ENCODE results near the gene RRAGD.

Gene RRAGD

DNA sequence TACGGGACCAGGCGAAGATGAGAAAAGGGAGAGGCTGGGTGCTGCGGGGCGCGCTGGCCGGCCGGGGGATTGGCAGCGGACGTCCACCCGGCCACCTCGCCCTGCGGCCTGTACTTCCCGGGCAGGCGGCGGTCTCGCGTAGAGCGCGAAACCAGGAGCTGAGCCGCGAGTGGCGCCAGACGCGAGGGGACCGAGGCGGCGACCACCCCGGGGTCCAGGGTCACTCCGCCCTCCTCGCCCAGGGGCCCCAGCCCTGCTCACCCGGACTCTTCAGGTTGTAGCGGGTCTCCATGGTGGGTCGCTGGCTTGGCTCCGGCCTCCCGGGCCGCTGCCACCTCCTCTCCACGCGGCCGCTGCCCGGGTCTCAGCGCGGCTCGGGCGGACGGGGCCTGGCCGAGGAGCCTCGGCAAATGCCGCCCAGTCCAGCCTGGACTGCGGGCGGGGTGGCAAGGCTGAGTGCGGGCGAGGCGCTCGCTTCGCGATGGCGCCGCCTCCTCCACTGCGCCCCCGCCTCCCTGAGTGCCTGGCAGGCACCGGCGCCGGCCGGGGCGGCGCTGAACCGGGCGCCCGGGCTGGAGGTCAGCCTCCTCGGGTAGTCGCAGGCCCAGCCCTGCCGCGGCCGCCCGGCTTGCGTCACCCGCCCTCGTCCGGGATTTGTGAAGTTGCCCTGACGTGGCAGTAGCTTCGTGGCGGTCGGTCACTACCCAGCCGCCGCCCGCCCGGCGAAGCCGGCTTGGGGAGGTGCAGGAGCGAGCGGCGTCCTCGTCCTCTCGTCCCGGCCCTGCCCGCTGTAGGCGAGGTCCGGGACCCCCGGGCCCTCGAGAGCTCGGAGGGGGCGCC lies 59.6 kb downstream of the RRAGD start, which contains the start of gene UBE2J1:
TSS of gene UBE2J1 (minus strand) at position 445 of the 840 bp plus-strand sequence. CDS start at position 292, 153 bp downstream.
- Histone ChIP-seq H3K4me1 (ENCODE audit: insufficient read depth, low read length) (peaks cover 18% of the 10 kb centered on the region), H3K9ac (ENCODE audit: low read depth, low read length) (peak within 1 kb of the TSS; percentile 76; the same call in 1 of the 2 replicates), H3K36me3 (ENCODE audit: insufficient read depth, low read depth, low read length) (no peaks in the 10 kb centered on the region), H3K27me3 (ENCODE audit: insufficient read depth, low read length) (peaks cover 15% of the 10 kb centered on the region), H3K4me3 (ENCODE audit: low read length) (peak within 1 kb of the TSS; percentile 86), H3K27ac (ENCODE audit: low read length) (no peak within 1 kb of the TSS), H3K9me3 (ENCODE audit: insufficient read depth, low read depth, low read length) (no peaks in the 10 kb centered on the region)

DNA sequence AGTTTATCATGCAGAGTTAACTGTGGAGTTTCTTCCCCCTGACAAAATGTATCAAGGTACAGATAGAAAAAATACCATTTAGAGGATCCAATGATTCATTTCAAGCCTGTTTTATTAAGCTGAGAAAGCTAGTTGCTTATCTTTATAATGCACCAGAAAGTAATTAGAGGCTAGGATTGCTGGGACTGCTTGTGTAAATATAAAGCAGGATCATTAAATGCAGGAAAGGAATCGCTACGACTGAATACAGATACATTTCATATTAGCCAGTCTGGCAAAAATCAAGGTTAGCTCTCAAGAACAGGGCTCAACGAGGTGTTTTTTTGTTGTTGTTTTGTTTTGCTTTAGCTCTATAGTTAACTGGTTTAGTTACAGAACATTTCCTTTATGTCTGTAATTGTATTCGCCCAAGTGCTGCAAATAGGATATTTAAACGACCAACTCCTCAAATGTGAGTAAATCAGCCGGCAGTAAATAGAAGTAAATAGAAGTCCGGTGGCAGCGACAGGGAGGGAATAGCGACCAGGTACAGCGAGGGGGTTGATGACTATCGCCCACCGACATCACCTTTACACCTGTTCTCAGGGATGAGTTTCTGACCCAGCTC lies 60.3 kb downstream of the RRAGD start:
- H3K27ac ChIP-seq (ENCODE audit: low read length), result no peak overlapping the region
- H3K9me3 ChIP-seq (ENCODE audit: insufficient read depth, low read depth, low read length), result no peaks in the 10 kb centered on the region
- peaks cover 15% of the 10 kb centered on the region for H3K27me3 ChIP-seq (ENCODE audit: insufficient read depth, low read length)
- H3K4me3 ChIP-seq (ENCODE audit: low read length), result peak overlapping the region; percentile 86
- H3K4me1 ChIP-seq (ENCODE audit: insufficient read depth, low read length), result peaks cover 19% of the 10 kb centered on the region
- H3K36me3 ChIP-seq (ENCODE audit: insufficient read depth, low read depth, low read length), result no peaks in the 10 kb centered on the region
- peak overlapping the region; percentile 76; the same call in 1 of the 2 replicates for H3K9ac ChIP-seq (ENCODE audit: low read depth, low read length)

DNA sequence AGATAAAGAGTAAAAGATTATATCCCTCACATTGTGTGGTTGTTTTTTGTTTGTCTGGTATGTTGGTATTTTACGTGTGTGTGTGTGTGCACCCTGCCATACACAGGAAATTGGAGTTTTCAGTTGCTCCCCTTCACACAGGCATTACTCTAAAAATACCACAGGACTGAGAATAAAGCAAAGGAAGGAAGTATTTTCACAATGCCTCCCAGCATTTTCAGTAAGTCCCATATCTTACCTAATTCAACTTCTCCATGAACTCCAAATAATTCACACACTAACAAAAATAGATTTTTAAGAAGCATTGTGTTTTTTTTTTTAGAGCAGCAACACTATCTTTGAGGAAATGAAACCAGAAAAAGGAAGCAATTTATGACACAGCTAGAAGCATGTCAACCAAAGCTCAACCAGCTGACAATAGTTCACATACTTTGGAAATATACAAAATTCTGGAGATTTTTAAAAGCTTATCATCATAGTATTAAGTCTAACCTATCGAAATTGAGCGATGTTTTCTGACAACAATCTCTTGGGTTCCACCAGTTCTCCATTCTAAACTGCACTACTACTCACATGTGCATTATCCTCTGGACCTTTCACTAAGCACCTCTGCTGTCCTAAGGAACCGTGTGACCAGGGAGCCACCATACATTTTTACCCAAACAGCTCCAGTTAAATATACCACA lies 61.6 kb downstream of the RRAGD start:
- Histone ChIP-seq H3K9me3 (ENCODE audit: insufficient read depth, low read depth, low read length) (no peaks in the 10 kb centered on the region), H3K27me3 (ENCODE audit: insufficient read depth, low read length) (peaks cover 15% of the 10 kb centered on the region), H3K4me1 (ENCODE audit: insufficient read depth, low read length) (peaks cover 21% of the 10 kb centered on the region), H3K9ac (ENCODE audit: low read depth, low read length) (no peak overlapping the region), H3K36me3 (ENCODE audit: insufficient read depth, low read depth, low read length) (no peaks in the 10 kb centered on the region), H3K4me3 (ENCODE audit: low read length) (no peak overlapping the region), H3K27ac (ENCODE audit: low read length) (no peak overlapping the region)

DNA sequence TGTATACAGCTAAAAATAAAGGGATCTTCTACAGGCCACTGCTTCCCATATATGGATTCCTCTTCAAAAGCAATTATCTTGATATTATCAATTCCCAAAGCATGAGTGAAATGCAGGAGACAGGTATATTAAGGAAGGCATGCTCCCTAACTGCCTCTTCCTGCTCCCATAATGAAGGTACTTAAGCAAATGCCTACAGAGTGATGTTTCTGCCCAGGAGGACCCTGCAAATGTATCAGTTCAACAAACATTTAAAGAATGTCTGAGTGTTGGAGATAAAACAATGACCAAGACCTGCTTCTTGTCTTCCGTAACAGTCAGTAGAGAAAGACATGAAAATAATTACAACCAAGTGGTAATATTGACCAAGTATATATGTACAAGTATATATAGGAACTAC lies 63.7 kb downstream of the RRAGD start:
- Histone ChIP-seq H3K4me1 (ENCODE audit: insufficient read depth, low read length) (peaks cover 21% of the 10 kb centered on the region), H3K36me3 (ENCODE audit: insufficient read depth, low read depth, low read length) (no peaks in the 10 kb centered on the region), H3K27me3 (ENCODE audit: insufficient read depth, low read length) (peaks cover 12% of the 10 kb centered on the region), H3K4me3 (ENCODE audit: low read length) (no peak overlapping the region), H3K9me3 (ENCODE audit: insufficient read depth, low read depth, low read length) (no peaks in the 10 kb centered on the region), H3K9ac (ENCODE audit: low read depth, low read length) (no peak overlapping the region), H3K27ac (ENCODE audit: low read length) (no peak overlapping the region)

DNA sequence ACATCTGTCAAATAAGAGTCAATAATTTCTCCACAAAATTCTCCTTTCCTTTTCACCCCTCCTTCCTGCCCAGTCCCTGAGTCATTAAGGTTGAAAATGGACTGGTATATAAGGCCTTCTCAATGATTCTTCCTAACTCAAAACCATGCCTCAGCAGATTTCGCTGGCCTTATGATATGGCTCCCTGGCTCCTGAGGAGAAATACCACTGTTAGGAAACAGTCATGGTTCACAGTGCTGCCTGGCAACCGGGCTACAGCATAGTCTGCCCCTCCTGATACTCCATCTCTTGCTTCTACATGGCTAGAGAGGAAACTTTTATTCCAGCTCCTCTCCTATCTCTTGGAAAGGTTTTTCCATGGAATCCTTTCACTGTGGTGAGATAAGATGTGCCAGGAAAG lies 64.2 kb downstream of the RRAGD start:
- Histone ChIP-seq H3K27me3 (ENCODE audit: insufficient read depth, low read length) (peaks cover 9% of the 10 kb centered on the region), H3K36me3 (ENCODE audit: insufficient read depth, low read depth, low read length) (no peaks in the 10 kb centered on the region), H3K9me3 (ENCODE audit: insufficient read depth, low read depth, low read length) (no peaks in the 10 kb centered on the region), H3K4me3 (ENCODE audit: low read length) (no peak overlapping the region), H3K9ac (ENCODE audit: low read depth, low read length) (no peak overlapping the region), H3K27ac (ENCODE audit: low read length) (no peak overlapping the region), H3K4me1 (ENCODE audit: insufficient read depth, low read length) (peaks cover 21% of the 10 kb centered on the region)

DNA sequence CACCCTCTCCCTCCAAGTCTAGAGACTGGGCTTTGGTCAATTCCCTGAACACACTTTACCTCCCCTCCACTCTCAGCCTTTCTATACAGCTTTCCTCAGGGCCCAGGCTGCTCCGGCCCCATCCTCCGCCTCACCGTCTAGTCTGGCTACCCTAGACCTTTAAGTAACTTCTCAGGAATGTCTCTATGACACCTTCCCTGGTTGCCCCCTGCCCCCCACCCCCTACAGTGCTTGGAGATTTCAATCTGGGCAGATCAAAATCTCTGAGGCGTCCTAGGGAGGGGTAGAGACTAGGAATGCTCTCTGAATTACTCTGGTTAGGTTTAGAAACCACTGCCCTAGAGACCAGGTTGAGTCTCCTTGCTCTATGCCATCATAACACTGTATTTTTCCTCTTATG lies 65.6 kb downstream of the RRAGD start:
- Histone ChIP-seq H3K27me3 (ENCODE audit: insufficient read depth, low read length) (peaks cover 1% of the 10 kb centered on the region; the same call in 1 of the 2 replicates), H3K9ac (ENCODE audit: low read depth, low read length) (no peak overlapping the region), H3K27ac (ENCODE audit: low read length) (no peak overlapping the region), H3K9me3 (ENCODE audit: insufficient read depth, low read depth, low read length) (no peaks in the 10 kb centered on the region), H3K36me3 (ENCODE audit: insufficient read depth, low read depth, low read length) (peaks cover 7% of the 10 kb centered on the region; the same call in 1 of the 2 replicates), H3K4me3 (ENCODE audit: low read length) (no peak overlapping the region), H3K4me1 (ENCODE audit: insufficient read depth, low read length) (peaks cover 19% of the 10 kb centered on the region)

DNA sequence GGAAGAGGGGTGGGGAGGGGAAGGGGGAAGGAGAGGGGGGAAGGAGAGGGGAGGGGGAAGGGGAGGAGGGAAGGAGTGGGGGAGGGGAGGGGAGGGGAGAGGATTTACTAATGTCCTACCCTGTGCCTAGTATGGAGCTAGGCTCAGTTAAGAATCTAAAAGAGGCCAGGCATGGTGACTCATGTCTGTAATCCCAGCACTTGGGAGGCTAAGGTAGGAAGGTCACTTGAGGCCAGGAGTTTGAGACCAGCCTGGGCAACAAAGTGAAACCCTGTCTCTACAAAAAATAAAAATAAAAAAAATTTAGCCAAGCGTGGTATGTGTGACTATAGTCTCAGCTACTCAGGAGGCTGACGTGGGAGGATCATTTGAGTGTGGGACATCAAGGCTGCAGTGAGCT lies 72.5 kb downstream of the RRAGD start:
- H3K4me1 ChIP-seq (ENCODE audit: insufficient read depth, low read length), result no peaks in the 10 kb centered on the region
- H3K9ac ChIP-seq (ENCODE audit: low read depth, low read length), result no peak overlapping the region
- H3K9me3 ChIP-seq (ENCODE audit: insufficient read depth, low read depth, low read length), result no peaks in the 10 kb centered on the region
- no peak overlapping the region for H3K27ac ChIP-seq (ENCODE audit: low read length)
- no peaks in the 10 kb centered on the region for H3K27me3 ChIP-seq (ENCODE audit: insufficient read depth, low read length)
- no peak overlapping the region for H3K4me3 ChIP-seq (ENCODE audit: low read length)
- H3K36me3 ChIP-seq (ENCODE audit: insufficient read depth, low read depth, low read length), result peaks cover 33% of the 10 kb centered on the region

DNA sequence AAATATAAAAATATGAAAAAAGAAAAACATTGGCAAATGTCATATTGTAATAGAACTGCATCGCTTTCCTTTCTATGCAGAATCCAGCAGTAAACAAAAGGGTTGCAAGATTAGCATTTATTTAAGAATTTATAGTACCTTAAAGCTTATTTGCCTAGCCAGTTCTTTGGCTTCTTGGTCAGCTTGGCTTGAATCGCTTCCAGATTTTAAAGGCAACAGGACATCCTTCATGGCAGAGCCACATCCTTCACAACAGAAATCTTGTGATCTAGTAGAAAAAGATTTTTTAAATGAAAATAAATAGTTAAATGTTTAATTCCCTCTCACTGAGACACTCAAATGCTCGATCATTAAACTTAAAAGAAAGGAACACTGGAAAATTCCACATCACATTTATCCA lies 76.9 kb downstream of the RRAGD start:
- peaks cover 35% of the 10 kb centered on the region for H3K36me3 ChIP-seq (ENCODE audit: insufficient read depth, low read depth, low read length)
- H3K27ac ChIP-seq (ENCODE audit: low read length), result no peak overlapping the region

DNA sequence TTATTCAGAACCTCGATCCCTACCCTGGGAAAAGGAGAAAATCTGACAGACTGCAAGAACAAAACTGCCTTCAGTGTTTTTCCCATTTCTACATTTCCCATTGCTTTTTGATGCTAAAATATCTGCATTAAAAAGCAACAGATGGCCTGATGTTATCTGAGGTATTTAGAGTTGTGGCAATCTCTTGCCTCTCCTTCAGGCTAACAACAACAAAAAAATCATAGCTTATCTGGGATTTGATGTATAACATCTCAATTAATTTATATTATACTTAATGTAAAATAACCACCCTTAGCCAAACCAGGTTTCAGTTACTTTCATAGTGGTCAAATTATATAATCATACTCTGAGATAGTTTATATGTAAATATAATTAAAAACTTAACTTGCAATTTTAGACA lies 81.2 kb downstream of the RRAGD start:
- H3K9me3 ChIP-seq (ENCODE audit: insufficient read depth, low read depth, low read length), result no peaks in the 10 kb centered on the region
- no peaks in the 10 kb centered on the region for H3K27me3 ChIP-seq (ENCODE audit: insufficient read depth, low read length)
- H3K4me1 ChIP-seq (ENCODE audit: insufficient read depth, low read length), result no peaks in the 10 kb centered on the region
- H3K4me3 ChIP-seq (ENCODE audit: low read length), result no peak overlapping the region
- H3K36me3 ChIP-seq (ENCODE audit: insufficient read depth, low read depth, low read length), result peaks cover 23% of the 10 kb centered on the region
- no peak overlapping the region for H3K9ac ChIP-seq (ENCODE audit: low read depth, low read length)
- no peak overlapping the region for H3K27ac ChIP-seq (ENCODE audit: low read length)

More for the DNA sequence above, 76.9 kb downstream of the RRAGD start:
- Histone ChIP-seq H3K9ac (ENCODE audit: low read depth, low read length) (no peak overlapping the region), H3K4me3 (ENCODE audit: low read length) (no peak overlapping the region), H3K27me3 (ENCODE audit: insufficient read depth, low read length) (no peaks in the 10 kb centered on the region), H3K4me1 (ENCODE audit: insufficient read depth, low read length) (no peaks in the 10 kb centered on the region), H3K9me3 (ENCODE audit: insufficient read depth, low read depth, low read length) (no peaks in the 10 kb centered on the region)

DNA sequence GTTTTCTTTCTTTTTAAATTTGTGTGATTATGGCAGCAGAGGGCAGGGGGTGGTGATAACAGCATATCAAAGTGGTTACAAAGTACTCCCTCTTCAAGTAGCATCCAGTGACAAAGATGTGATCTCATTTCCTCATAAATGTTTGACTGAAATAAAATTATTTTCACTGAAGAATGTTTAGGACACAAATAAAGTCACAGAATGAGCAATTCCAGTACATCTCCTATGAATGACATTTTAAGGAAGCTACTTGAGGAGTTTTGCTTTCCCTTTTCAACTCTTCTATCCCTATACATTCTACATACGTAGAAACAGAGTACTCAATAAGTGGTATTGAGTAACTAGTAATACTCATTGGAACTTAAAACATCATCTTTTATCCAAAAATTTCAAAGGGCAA lies 83.1 kb downstream of the RRAGD start:
- H3K4me3 ChIP-seq (ENCODE audit: low read length), result no peak overlapping the region
- H3K27me3 ChIP-seq (ENCODE audit: insufficient read depth, low read length), result no peaks in the 10 kb centered on the region
- no peaks in the 10 kb centered on the region for H3K4me1 ChIP-seq (ENCODE audit: insufficient read depth, low read length)
- no peak overlapping the region for H3K9ac ChIP-seq (ENCODE audit: low read depth, low read length)
- no peaks in the 10 kb centered on the region for H3K9me3 ChIP-seq (ENCODE audit: insufficient read depth, low read depth, low read length)
- peaks cover 17% of the 10 kb centered on the region for H3K36me3 ChIP-seq (ENCODE audit: insufficient read depth, low read depth, low read length)
- H3K27ac ChIP-seq (ENCODE audit: low read length), result no peak overlapping the region

DNA sequence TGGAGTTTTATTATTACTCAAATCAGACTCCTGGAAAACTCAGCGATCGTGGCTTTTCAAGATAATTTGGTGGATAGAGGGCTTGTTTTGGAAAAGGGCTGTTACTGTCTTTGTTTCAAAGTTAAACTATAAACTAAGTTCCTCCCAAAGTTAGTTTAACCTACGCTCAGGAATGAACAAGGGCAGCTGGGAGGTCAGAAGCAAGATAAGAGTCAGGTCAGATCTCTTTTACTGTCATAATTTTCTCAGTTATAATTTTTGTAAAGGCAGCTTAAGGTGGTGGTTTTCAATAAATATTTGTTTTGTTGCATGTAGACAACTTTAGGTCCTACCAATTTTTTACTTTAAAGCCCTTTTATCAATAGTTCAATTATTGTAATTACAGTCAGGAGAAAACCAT lies 87.8 kb downstream of the RRAGD start:
- no peaks in the 10 kb centered on the region for H3K27me3 ChIP-seq (ENCODE audit: insufficient read depth, low read length)
- H3K36me3 ChIP-seq (ENCODE audit: insufficient read depth, low read depth, low read length), result no peaks in the 10 kb centered on the region
- H3K27ac ChIP-seq (ENCODE audit: low read length), result no peak overlapping the region
- no peak overlapping the region for H3K9ac ChIP-seq (ENCODE audit: low read depth, low read length)
- no peak overlapping the region for H3K4me3 ChIP-seq (ENCODE audit: low read length)
- H3K9me3 ChIP-seq (ENCODE audit: insufficient read depth, low read depth, low read length), result peaks cover 13% of the 10 kb centered on the region
- H3K4me1 ChIP-seq (ENCODE audit: insufficient read depth, low read length), result no peaks in the 10 kb centered on the region

Data from iPS-20b (cell line).